ENCODE results near the gene LTBP4. TPM values are rescaled to one million over a fixed set of nuclear protein-coding genes. Genes with fewer than 3 reads are reported as not detected.

The LTBP4 gene
- total and polyA plus RNA-seq, 7 experiments from 2014 or later: 21.8 to 116 (median 106) TPM

DNA sequence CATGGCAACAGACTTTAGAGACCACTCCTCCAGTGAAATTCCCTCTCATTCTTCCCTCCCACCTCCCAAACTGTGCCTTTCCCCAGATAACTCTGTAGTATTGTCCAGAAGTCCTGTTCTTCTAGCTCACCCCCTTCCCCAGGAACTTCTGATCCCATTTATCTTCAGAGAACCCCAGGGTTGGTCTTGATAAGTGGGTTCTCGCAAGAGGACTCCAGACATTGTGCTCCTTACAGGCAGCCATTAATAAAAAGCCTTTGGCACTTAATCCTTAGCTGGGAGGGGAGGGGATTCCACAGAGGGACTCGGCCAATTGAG is 1.9 kb downstream of the LTBP4 start:
- ATAC-seq (no peak), DNase-seq (no peak)
- Mint-ChIP-seq H3K36me3 (peaks cover 0 to 1% (median 0%) of the 10 kb centered on the region in 5 donors), H3K27ac (peak overlapping the region in 3 of 9 donors; percentile 24 to 80 (median 76)), H3K9me3 (peaks cover 0 to 2% (median 0%) of the 10 kb centered on the region in 11 donors), H3K27me3 (peaks cover 24 to 39% (median 32%) of the 10 kb centered on the region in 5 donors), H3K4me3 (peak overlapping the region in 8 of 10 donors; percentile 21 to 95 (median 84)), H3K4me1 (peaks cover 20 to 86% (median 72%) of the 10 kb centered on the region in 7 donors)
- Histone ChIP-seq H3K4me1 (ENCODE audit: control insufficient read depth in 2 of 2, insufficient read depth in 2 of 2, low read length in 2 of 2) (peaks cover 58 to 60% of the 10 kb centered on the region in 2 donors), H3K27ac (ENCODE audit: low read depth, low read length) (peak overlapping the region; percentile 35), H3K9me3 (ENCODE audit: control insufficient read depth in 2 of 3, low read length in 3 of 3) (no peaks in the 10 kb centered on the region), H3K4me3 (ENCODE audit: low read length) (no peak overlapping the region), H3K36me3 (ENCODE audit: control insufficient read depth in 2 of 3, insufficient read depth in 3 of 3, low read length in 3 of 3) (no peaks in the 10 kb centered on the region), H3K27me3 (ENCODE audit: control insufficient read depth in 2 of 2, insufficient read depth in 2 of 2, low read length in 2 of 2) (peaks cover 13 to 21% of the 10 kb centered on the region in 2 donors)
- ChIA-PET CTCF (interaction anchor here (0.6 to 4.4 kb wide), 10 partner anchors 9 to 298 kb away, joined by 3 to 42 read pairs (median 4); no protein-coding TSS in a partner anchor), POLR2A (interaction anchor here (0.5 to 4.2 kb wide), 6 partner anchors 8 to 177 kb away, joined by 3 to 34 read pairs (median 4); partner anchors contain the start of gene SERTAD1)
- intact Hi-C loops (cut with micrococcal nuclease): loop anchor here in 1 of 2 donors (10.0 kb wide), 2 partner anchors 458 to 952 kb away; no protein-coding TSS in a partner anchor

- Mint-ChIP-seq H3K27ac (peak overlapping the region; percentile 72 to 93 (median 86)), H3K4me3 (peak overlapping the region; percentile 84 to 98 (median 88)), H3K9me3 (peaks cover 0 to 2% (median 0%) of the 10 kb centered on the region in 11 donors), H3K4me1 (peaks cover 20 to 84% (median 71%) of the 10 kb centered on the region in 7 donors), H3K27me3 (peaks cover 24 to 39% (median 29%) of the 10 kb centered on the region in 5 donors), H3K36me3 (peaks cover 0 to 1% (median 0%) of the 10 kb centered on the region in 5 donors)
- H3K4me1 ChIP-seq (ENCODE audit: control insufficient read depth in 2 of 2, insufficient read depth in 2 of 2, low read length in 2 of 2): peaks cover 54 to 60% of the 10 kb centered on the region in 2 donors
- ATAC-seq: peak; percentile 86
- intact Hi-C loops (cut with micrococcal nuclease): loop anchor here (1.0 to 10.0 kb wide), 6 partner anchors 111 to 951 kb away; partner anchors contain the start of genes BLVRB (in 1 of the 2), C19orf47 (in 1 of the 2), PLD3 (in 1 of the 2) and SERTAD3 (in 1 of the 2)
- H3K27ac ChIP-seq (ENCODE audit: low read depth, low read length): peak overlapping the region; percentile 35
- H3K36me3 ChIP-seq (ENCODE audit: control insufficient read depth in 2 of 3, insufficient read depth in 3 of 3, low read length in 3 of 3): no peaks in the 10 kb centered on the region
- H3K9me3 ChIP-seq (ENCODE audit: control insufficient read depth in 2 of 3, low read length in 3 of 3): no peaks in the 10 kb centered on the region
- CTCF ChIA-PET: interaction anchor here (0.6 to 4.4 kb wide), 11 partner anchors 9 to 367 kb away, joined by 3 to 42 read pairs (median 4); no protein-coding TSS in a partner anchor
- peaks cover 10 to 21% of the 10 kb centered on the region in 2 donors for H3K27me3 ChIP-seq (ENCODE audit: control insufficient read depth in 2 of 2, insufficient read depth in 2 of 2, low read length in 2 of 2)
- peak overlapping the region; percentile 72 for H3K4me3 ChIP-seq (ENCODE audit: low read length)
- peak; percentile 82 to 96 (median 93) for DNase-seq
- POLR2A ChIA-PET: interaction anchor here (0.6 to 4.2 kb wide), 13 partner anchors 9 to 201 kb away, joined by 3 to 34 read pairs (median 4); partner anchors contain the start of gene SERTAD1
Observed at GRCh38 chr19:40603389-40604170, 2.4 kb downstream of the LTBP4 start.

- Histone ChIP-seq H3K4me3 (ENCODE audit: low read length) (peak overlapping the region; percentile 72), H3K4me1 (ENCODE audit: control insufficient read depth in 2 of 2, insufficient read depth in 2 of 2, low read length in 2 of 2) (peaks cover 53 to 60% of the 10 kb centered on the region in 2 donors), H3K27ac (ENCODE audit: low read depth, low read length) (no peak overlapping the region), H3K9me3 (ENCODE audit: control insufficient read depth in 2 of 3, low read length in 3 of 3) (no peaks in the 10 kb centered on the region), H3K27me3 (ENCODE audit: control insufficient read depth in 2 of 2, insufficient read depth in 2 of 2, low read length in 2 of 2) (peaks cover 7 to 21% of the 10 kb centered on the region in 2 donors), H3K36me3 (ENCODE audit: control insufficient read depth in 2 of 3, insufficient read depth in 3 of 3, low read length in 3 of 3) (no peaks in the 10 kb centered on the region)
- H3K27me3 Mint-ChIP-seq: peaks cover 18 to 35% (median 23%) of the 10 kb centered on the region in 5 donors
- intact Hi-C loops (cut with micrococcal nuclease): loop anchor here (1.0 to 10.0 kb wide), 6 partner anchors 111 to 951 kb away; partner anchors contain the start of genes BLVRB (in 1 of the 2), C19orf47 (in 1 of the 2), PLD3 (in 1 of the 2) and SERTAD3 (in 1 of the 2)
- peak overlapping the region; percentile 84 to 98 (median 88) for H3K4me3 Mint-ChIP-seq
- peaks cover 20 to 84% (median 72%) of the 10 kb centered on the region in 7 donors for H3K4me1 Mint-ChIP-seq
- ChIA-PET POLR2A (interaction anchor here (0.9 to 4.2 kb wide), 8 partner anchors 11 to 201 kb away, joined by 3 to 34 read pairs (median 5); no protein-coding TSS in a partner anchor), CTCF (interaction anchor here (1.0 to 4.4 kb wide), 8 partner anchors 10 to 705 kb away, joined by 3 to 42 read pairs (median 4); no protein-coding TSS in a partner anchor)
- peak overlapping the region; percentile 72 to 93 (median 86) for H3K27ac Mint-ChIP-seq
- peaks cover 0 to 1% (median 0%) of the 10 kb centered on the region in 5 donors for H3K36me3 Mint-ChIP-seq
- DNase-seq (no peak), ATAC-seq (no peak)
- H3K9me3 Mint-ChIP-seq: peaks cover 0 to 2% (median 0%) of the 10 kb centered on the region in 11 donors
Observed at GRCh38 chr19:40604171-40604646, 3.0 kb downstream of the LTBP4 start.

DNA sequence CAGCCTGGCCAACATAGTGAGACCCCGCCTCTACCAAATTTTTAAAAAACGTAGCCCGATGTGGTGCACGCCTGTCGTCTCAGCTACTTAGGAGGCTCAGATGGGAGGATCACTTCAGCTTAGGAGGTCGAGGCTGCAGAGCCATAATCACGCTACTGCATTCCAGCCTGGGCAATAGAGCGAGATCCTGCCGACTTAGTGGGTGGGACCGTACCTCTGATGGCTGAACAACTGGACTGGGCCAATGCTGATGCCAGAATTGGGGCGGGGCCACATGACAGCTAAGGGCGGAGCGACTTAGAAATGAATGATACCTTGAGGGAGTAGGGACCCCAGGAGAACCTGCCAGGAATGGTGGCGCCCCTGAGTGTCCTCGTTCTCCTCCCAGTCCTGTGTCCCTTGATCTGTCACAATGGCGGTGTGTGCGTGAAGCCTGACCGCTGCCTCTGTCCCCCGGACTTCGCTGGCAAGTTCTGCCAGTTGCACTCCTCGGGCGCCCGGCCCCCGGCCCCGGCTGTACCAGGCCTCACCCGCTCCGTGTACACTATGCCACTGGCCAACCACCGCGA is 3.6 kb downstream of the LTBP4 start:
- peak overlapping the region; percentile 84 to 98 (median 88) for H3K4me3 Mint-ChIP-seq

GRCh38 chr19:40605216-40605971 is 4.2 kb downstream of the LTBP4 start:
- Mint-ChIP-seq H3K27ac (peak overlapping the region; percentile 78 to 94 (median 90)), H3K4me3 (peak overlapping the region; percentile 84 to 98 (median 90)), H3K9me3 (peaks cover 0 to 2% (median 0%) of the 10 kb centered on the region in 11 donors), H3K4me1 (peaks cover 15 to 83% (median 74%) of the 10 kb centered on the region in 7 donors), H3K36me3 (no peaks in the 10 kb centered on the region), H3K27me3 (peaks cover 11 to 27% (median 15%) of the 10 kb centered on the region in 5 donors)
- H3K4me1 ChIP-seq (ENCODE audit: control insufficient read depth in 2 of 2, insufficient read depth in 2 of 2, low read length in 2 of 2): peaks cover 52 to 60% of the 10 kb centered on the region in 2 donors
- H3K27me3 ChIP-seq (ENCODE audit: control insufficient read depth in 2 of 2, insufficient read depth in 2 of 2, low read length in 2 of 2): peaks cover 4 to 10% of the 10 kb centered on the region in 2 donors
- no peaks in the 10 kb centered on the region for H3K36me3 ChIP-seq (ENCODE audit: control insufficient read depth in 2 of 3, insufficient read depth in 3 of 3, low read length in 3 of 3)
- intact Hi-C loops (cut with micrococcal nuclease): loop anchor here (1.0 to 10.0 kb wide), 10 partner anchors 8 to 949 kb away; partner anchors contain the start of genes C19orf47 (in 1 of the 2), PLD3 (in 1 of the 2), SERTAD3 (in 1 of the 2) and SHKBP1 (in 1 of the 2)
- no peaks in the 10 kb centered on the region for H3K9me3 ChIP-seq (ENCODE audit: control insufficient read depth in 2 of 3, low read length in 3 of 3)
- peak overlapping the region; percentile 71 for H3K27ac ChIP-seq (ENCODE audit: low read depth, low read length)
- peak overlapping the region; percentile 72 for H3K4me3 ChIP-seq (ENCODE audit: low read length)
- DNase-seq: peak; percentile 60 to 83 (median 73)
- peak; percentile 55 for ATAC-seq
- ChIA-PET POLR2A (interaction anchor here (0.5 to 4.2 kb wide), 10 partner anchors 9 to 1283 kb away, joined by 3 to 34 read pairs (median 4); no protein-coding TSS in a partner anchor), CTCF (interaction anchor here (0.6 to 4.4 kb wide), 7 partner anchors 10 to 703 kb away, joined by 3 to 42 read pairs (median 4); no protein-coding TSS in a partner anchor)

More for the DNA sequence above, 3.6 kb downstream of the LTBP4 start:
- no peak for DNase-seq
- Mint-ChIP-seq H3K27ac (peak overlapping the region; percentile 85 to 94 (median 91)), H3K27me3 (peaks cover 13 to 30% (median 18%) of the 10 kb centered on the region in 5 donors), H3K9me3 (peaks cover 0 to 2% (median 0%) of the 10 kb centered on the region in 11 donors), H3K36me3 (no peaks in the 10 kb centered on the region), H3K4me1 (peaks cover 17 to 81% (median 70%) of the 10 kb centered on the region in 7 donors)
- ChIA-PET POLR2A (interaction anchor here (0.5 to 4.2 kb wide), 13 partner anchors 8 to 574 kb away, joined by 3 to 34 read pairs (median 5); no protein-coding TSS in a partner anchor), CTCF (interaction anchor here (0.7 to 4.4 kb wide), 7 partner anchors 11 to 704 kb away, joined by 3 to 42 read pairs (median 5); no protein-coding TSS in a partner anchor)
- Histone ChIP-seq H3K27me3 (ENCODE audit: control insufficient read depth in 2 of 2, insufficient read depth in 2 of 2, low read length in 2 of 2) (peaks cover 4 to 16% of the 10 kb centered on the region in 2 donors), H3K4me3 (ENCODE audit: low read length) (peak overlapping the region; percentile 72), H3K36me3 (ENCODE audit: control insufficient read depth in 2 of 3, insufficient read depth in 3 of 3, low read length in 3 of 3) (no peaks in the 10 kb centered on the region), H3K4me1 (ENCODE audit: control insufficient read depth in 2 of 2, insufficient read depth in 2 of 2, low read length in 2 of 2) (peaks cover 52 to 60% of the 10 kb centered on the region in 2 donors), H3K9me3 (ENCODE audit: control insufficient read depth in 2 of 3, low read length in 3 of 3) (no peaks in the 10 kb centered on the region), H3K27ac (ENCODE audit: low read depth, low read length) (peak overlapping the region; percentile 71)
- no peak for ATAC-seq
- intact Hi-C loops (cut with micrococcal nuclease): loop anchor here (1.0 to 10.0 kb wide), 11 partner anchors 9 to 950 kb away; partner anchors contain the start of genes BLVRB (in 1 of the 2), C19orf47 (in 1 of the 2), PLD3 (in 1 of the 2) and SERTAD3 (in 1 of the 2)
